Skin epidermis (tissue), 12 donors: ENCODE measurements around the gene CUL7.
A peak's percentile ranks its signal among the peaks of the same experiment; 100 is the strongest.
"Not testable (repeated sequence)": the region's sequence is repeated elsewhere in the genome, so short reads cannot be mapped to it uniquely, and the experiment has no call there.

Experiments used
- H3K27ac ChIP-seq, 21 experiments: fragments of 200-600 bp; sonication (generic) in 11 of 21; one replicate each; pipeline ENCODE4 v1.5.0; 2020; ENCODE audit warnings: mild to moderate bottlenecking in 3 of 21, inconsistent platforms in 2 of 21, moderate library complexity in 2 of 21
- H3K4me3 ChIP-seq, 7 experiments: fragments of 200-600 bp; sonication (generic) in 2 of 7; one replicate each; pipeline ENCODE4 v1.5.0; 2020; ENCODE audit warnings: inconsistent platforms in 2 of 7, mild to moderate bottlenecking in 2 of 7, moderate library complexity in 1 of 7

The CUL7 gene

GRCh38 chr6:43053545-43054205, at the start of gene CUL7:
TSS of gene CUL7 (minus strand) at chr6:43053851. CDS start at chr6:43052788, 1,063 bp downstream.
- peak within 1 kb of the TSS; percentile 83 to 100 (median 95) for H3K27ac ChIP-seq

GRCh38 chr6:43101497-43101896, 47.8 kb upstream of the CUL7 start:
- Histone ChIP-seq H3K4me3 (no peak overlapping the region), H3K27ac (no peak overlapping the region)

More at GRCh38 chr6:43053545-43054205, at the start of gene CUL7:
- H3K4me3 ChIP-seq = peak within 1 kb of the TSS; percentile 51 to 91 (median 81)

GRCh38 chr6:43097502-43097901, 43.9 kb upstream of the CUL7 start:
- H3K27ac ChIP-seq = peak overlapping the region in 12 of 21 experiments; percentile 8 to 80 (median 63)
- H3K4me3 ChIP-seq = no peak overlapping the region

- Histone ChIP-seq H3K4me3 (no peak overlapping the region), H3K27ac (peak overlapping the region in 19 of 21 experiments; percentile 11 to 80 (median 59))
Observed at GRCh38 chr6:43097098-43097489, 43.4 kb upstream of the CUL7 start.

GRCh38 chr6:43096451-43097097, 42.9 kb upstream of the CUL7 start:
- peak overlapping the region in 2 of 7 experiments; percentile 2 to 4 for H3K4me3 ChIP-seq
- peak overlapping the region in 20 of 21 experiments; percentile 11 to 80 (median 60) for H3K27ac ChIP-seq

GRCh38 chr6:43095939-43096338, 42.3 kb upstream of the CUL7 start:
- peak overlapping the region in 1 of 7 experiments; percentile 2 for H3K4me3 ChIP-seq
- peak overlapping the region in 19 of 21 experiments; percentile 11 to 80 (median 59) for H3K27ac ChIP-seq

GRCh38 chr6:43093436-43094289, 40.0 kb upstream of the CUL7 start:
- H3K4me3 ChIP-seq = peak overlapping the region in 4 of 7 experiments; percentile 4 to 26 (median 12)
- H3K27ac ChIP-seq = peak overlapping the region in 13 of 21 experiments; percentile 14 to 82 (median 44)

- H3K4me3 ChIP-seq = no peak overlapping the region
- H3K27ac ChIP-seq = peak overlapping the region in 2 of 21 experiments; percentile 44 to 65
Observed at GRCh38 chr6:43092635-43093034, 39.0 kb upstream of the CUL7 start.

- Histone ChIP-seq H3K27ac (peak overlapping the region in 6 of 21 experiments; percentile 5 to 82 (median 74)), H3K4me3 (no peak overlapping the region)
Observed at GRCh38 chr6:43091436-43091991, 37.9 kb upstream of the CUL7 start.

GRCh38 chr6:43091020-43091419, 37.4 kb upstream of the CUL7 start:
- H3K27ac ChIP-seq = peak overlapping the region in 13 of 21 experiments; percentile 5 to 82 (median 73)
- no peak overlapping the region for H3K4me3 ChIP-seq

- H3K4me3 ChIP-seq = no peak overlapping the region
- peak overlapping the region in 17 of 21 experiments; percentile 5 to 82 (median 68) for H3K27ac ChIP-seq
Observed at GRCh38 chr6:43090559-43090956, 36.9 kb upstream of the CUL7 start.

GRCh38 chr6:43089874-43090558, 36.4 kb upstream of the CUL7 start:
- Histone ChIP-seq H3K4me3 (no peak overlapping the region), H3K27ac (peak overlapping the region in 19 of 21 experiments; percentile 12 to 82 (median 66))

GRCh38 chr6:43089467-43089866, 35.8 kb upstream of the CUL7 start:
- H3K4me3 ChIP-seq = no peak overlapping the region
- H3K27ac ChIP-seq = peak overlapping the region in 19 of 21 experiments; percentile 12 to 82 (median 66)

- no peak overlapping the region for H3K4me3 ChIP-seq
- peak overlapping the region in 13 of 21 experiments; percentile 13 to 82 (median 66) for H3K27ac ChIP-seq
Observed at GRCh38 chr6:43088654-43089056, 35.0 kb upstream of the CUL7 start.

GRCh38 chr6:43086022-43086658, 32.5 kb upstream of the CUL7 start:
- Histone ChIP-seq H3K4me3 (no peak overlapping the region), H3K27ac (peak overlapping the region in 2 of 21 experiments; percentile 17 to 27)

GRCh38 chr6:43082806-43083655, 29.4 kb upstream of the CUL7 start:
- Histone ChIP-seq H3K4me3 (no peak overlapping the region), H3K27ac (peak overlapping the region in 5 of 21 experiments; percentile 4 to 29 (median 16))

- H3K27ac ChIP-seq = peak overlapping the region in 1 of 21 experiments; percentile 4
- not testable (repeated sequence) for H3K4me3 ChIP-seq
Observed at GRCh38 chr6:43081922-43082321, 28.3 kb upstream of the CUL7 start.

- H3K27ac ChIP-seq = no peak overlapping the region
- H3K4me3 ChIP-seq = no peak overlapping the region
Observed at GRCh38 chr6:43081043-43081442, 27.4 kb upstream of the CUL7 start.
